DMS114 treated with DMSO at 0.1 percent for 48 hours (cell line): ENCODE results near the gene PNLDC1.
"Not testable (repeated sequence)": the region's sequence is repeated elsewhere in the genome, so short reads cannot be mapped to it uniquely, and the experiment has no call there.

Experiments
- DNase-seq: peaks from one replicate; lab custom pipeline; 2025; ENCODE audit not compliant: unreplicated experiment; lab: John Stamatoyannopoulos, UW

The PNLDC1 gene

GRCh38 chr6:159844737-159845645 is 44.9 kb downstream of the PNLDC1 start:
- DNase-seq: no peak

- not testable (repeated sequence) for DNase-seq
Measured at GRCh38 chr6:159848552-159848951, 48.5 kb downstream of the PNLDC1 start.

GRCh38 chr6:159849851-159850250 is 49.8 kb downstream of the PNLDC1 start:
- not testable (repeated sequence) for DNase-seq

GRCh38 chr6:159852877-159853276 is 52.8 kb downstream of the PNLDC1 start:
- DNase-seq: peak; percentile 5

- no peak for DNase-seq
Measured at GRCh38 chr6:159853754-159854153, 53.7 kb downstream of the PNLDC1 start.

GRCh38 chr6:159854959-159855358 is 54.9 kb downstream of the PNLDC1 start:
- no peak for DNase-seq

- DNase-seq: no peak
Measured at GRCh38 chr6:159858259-159858658, 58.2 kb downstream of the PNLDC1 start.

GRCh38 chr6:159860482-159860881 is 60.4 kb downstream of the PNLDC1 start:
- no peak for DNase-seq

- no peak for DNase-seq
Measured at GRCh38 chr6:159862103-159862502, 62.0 kb downstream of the PNLDC1 start.

GRCh38 chr6:159863341-159863740 is 63.3 kb downstream of the PNLDC1 start:
- peak; percentile 31 for DNase-seq

- DNase-seq: no peak
Measured at GRCh38 chr6:159865226-159865920, 65.3 kb downstream of the PNLDC1 start.

- no peak for DNase-seq
Measured at GRCh38 chr6:159866286-159867247, 66.5 kb downstream of the PNLDC1 start.
